Posterior vena cava (tissue), 2 donors: Measurements from ENCODE around the gene RBM20. TPM values are rescaled to one million over a fixed set of nuclear protein-coding genes. Genes with fewer than 3 reads are reported as not detected.
"Not testable (repeated sequence)": the region's sequence is repeated elsewhere in the genome, so short reads cannot be mapped to it uniquely, and the experiment has no call there.

Experiments
- DNase-seq: peaks from one replicate; pipeline ENCODE4 v3.0.0-alpha.2; 2020; ENCODE audit warnings: low spot score
- intact Hi-C, 2 donors: fragments of 100-400 bp; cut with DNase I; formaldehyde crosslinking; loops; one replicate each; pipeline versions ENCODE4 v1.14.1 to v1.14.2; 2022 to 2023
- total RNA-seq, 2 donors: library from RNA; stranded (reverse); fragmentation: NEBNext Ultra II Directional; extraction: Animal tissue kit (Norgen Biotek cat#: 25700); gene quantifications; one replicate each; pipeline ENCODE4 v1.2.1, GENCODE V29; 2021
- donor health status: DM: yes; HTN: yes; CAD: no.
- donor health status: DM: yes; HTN: yes; CAD: no.

Gene RBM20
- total RNA-seq, 2 donors from 2014 or later = 2.0 to 3.0 TPM

DNA sequence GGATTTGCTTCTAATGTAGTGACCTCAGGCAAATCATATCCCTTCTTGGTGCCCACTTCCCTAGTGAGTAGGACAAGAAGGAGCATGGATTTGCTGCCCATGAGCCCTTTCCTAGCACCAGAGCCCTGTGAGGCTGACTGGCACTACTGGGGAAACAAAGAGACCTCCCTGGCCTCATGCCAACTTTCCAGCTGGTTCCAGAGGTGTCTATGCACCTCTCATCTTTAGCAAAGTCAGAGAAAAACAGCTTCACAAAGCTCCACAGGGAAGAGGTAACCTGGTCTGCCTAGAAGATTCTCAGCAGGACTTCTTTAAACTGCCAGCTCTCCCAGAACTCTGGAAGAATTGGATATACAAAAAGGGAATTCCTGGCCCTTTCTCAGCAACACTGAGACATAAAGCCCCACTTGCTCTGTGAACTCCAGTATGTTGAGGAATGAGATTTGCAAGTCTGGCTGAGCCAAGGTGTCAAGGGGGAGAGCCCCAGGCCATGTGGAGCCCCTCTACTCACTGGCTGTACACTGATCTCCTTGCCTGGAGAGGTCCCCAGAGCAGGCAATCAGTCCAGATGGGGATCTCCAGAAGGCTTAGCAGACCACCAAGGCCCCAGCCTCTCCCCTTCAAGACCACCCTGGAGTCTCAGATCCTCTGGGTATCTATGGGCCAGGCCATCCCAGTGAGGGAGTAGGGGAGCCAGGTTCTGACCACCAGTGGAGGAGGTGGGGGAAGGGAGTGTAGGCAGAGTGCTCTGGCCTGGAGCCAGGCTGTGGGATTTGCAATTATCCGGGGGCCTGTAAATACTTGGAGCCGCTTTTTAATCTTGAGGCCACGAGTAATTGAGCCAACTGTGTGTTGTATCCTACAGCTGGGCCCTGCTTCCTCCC is 24.4 kb upstream of the RBM20 start:
- no peak for DNase-seq
- intact Hi-C loops = loop anchor here (10.0 kb wide), 2 partner anchors 55 to 65 kb away; no protein-coding TSS in a partner anchor

DNA sequence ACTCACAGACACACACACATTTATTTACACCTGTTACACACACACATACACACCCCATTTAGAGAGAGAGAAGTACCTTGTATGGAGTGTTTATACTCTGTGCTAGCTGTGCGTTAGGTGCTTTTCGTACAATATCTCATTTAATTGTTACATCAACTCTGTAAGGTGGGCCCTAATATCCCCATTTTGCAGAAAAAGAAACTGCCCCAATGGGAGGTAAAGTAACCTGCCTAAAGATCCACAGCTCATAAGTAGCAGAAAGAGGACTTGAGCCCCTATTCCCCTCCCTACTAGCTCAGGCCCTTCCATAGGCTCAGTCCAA is 23.8 kb upstream of the RBM20 start:
- DNase-seq = no peak
- intact Hi-C loops = no loop called here

DNA sequence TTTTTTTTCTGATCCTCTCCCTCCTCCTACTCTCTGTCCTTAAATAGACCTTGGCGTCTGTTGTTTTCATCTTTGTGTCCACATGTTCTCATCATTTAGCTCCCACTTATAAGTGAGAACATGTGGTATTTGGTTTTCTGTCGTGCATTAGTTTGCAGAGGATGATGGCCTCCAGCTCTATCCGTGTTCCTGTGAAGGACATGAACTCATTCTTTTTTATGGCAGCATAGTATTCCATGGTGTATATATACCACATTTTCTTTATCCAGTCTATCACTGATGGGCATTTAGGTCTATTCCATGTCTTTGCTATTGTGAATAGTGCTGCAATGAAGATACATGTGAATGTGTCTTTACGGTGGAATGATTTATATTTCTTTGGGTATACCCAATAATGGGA is 20.8 kb upstream of the RBM20 start:
- DNase-seq, intact Hi-C loops: not testable (repeated sequence)

DNA sequence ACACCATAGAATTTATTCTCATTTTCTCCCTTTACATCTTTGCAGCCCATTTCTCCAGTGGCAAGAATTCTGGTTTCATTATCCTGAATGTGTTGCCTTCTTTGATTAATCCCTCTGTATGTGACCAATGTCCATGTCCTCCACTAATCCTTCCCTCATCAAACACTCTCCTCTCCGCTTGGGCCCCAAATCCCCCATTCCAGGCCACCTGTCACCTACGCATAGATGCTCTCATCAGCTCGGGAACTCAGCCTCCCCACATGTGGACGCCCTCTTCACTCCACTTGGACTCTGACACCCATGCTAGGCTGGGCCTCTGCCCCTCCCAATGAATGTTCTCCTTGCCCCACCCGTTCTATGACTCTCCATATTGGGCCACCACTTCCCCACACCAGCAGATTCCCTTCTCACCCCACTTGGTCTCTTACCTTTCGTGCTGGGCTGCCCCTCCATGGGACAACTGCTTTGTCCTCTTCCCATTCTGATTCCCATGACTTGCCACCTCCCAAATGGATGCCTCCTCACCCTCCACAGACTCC is 18.7 kb upstream of the RBM20 start:
- DNase-seq = no peak
- intact Hi-C loops = no loop called here

DNA sequence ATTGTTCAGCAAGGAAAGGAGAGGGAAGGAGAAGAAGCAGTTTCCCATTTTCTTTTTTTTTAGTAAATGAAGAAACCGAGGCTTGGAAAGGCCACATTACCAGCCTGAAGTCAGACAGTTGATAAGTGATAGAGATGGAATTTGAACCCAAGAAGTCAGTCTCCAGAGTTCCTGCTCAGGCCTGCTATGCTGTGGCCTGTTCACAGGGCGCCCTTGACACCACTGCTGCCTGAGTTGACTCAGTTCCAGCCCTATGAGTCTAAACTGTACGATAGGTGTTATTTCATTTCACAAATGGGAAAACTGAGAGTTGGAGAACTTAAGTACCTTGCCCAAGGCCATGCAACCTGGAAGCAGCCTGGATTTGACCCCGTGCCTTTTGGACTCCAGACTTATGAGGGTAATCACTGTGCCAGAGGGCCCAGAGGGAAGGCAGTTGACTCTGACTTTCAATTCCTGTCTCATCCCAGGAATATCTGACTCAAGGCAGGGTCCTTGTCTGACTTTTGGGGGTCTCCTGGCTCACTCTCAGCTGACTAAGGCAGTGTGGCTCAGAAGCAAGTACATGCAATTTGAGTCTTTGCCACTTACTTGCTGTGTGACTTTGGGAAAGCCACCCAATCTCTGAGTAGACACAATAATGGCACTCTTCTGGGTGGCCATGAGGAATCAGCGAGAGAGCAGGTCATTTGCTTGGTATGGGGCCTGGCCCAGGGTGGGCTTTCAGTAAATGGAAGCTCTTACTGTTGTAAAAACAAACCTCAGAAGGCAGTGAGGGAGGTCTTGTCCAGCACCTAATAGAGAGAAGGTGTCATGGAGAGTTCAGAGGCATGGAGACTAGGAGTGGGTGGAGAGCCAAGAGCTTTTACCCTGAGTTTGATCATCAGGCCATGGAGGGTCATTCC is 17.9 kb upstream of the RBM20 start:
- intact Hi-C loops = no loop called here
- DNase-seq = no peak

DNA sequence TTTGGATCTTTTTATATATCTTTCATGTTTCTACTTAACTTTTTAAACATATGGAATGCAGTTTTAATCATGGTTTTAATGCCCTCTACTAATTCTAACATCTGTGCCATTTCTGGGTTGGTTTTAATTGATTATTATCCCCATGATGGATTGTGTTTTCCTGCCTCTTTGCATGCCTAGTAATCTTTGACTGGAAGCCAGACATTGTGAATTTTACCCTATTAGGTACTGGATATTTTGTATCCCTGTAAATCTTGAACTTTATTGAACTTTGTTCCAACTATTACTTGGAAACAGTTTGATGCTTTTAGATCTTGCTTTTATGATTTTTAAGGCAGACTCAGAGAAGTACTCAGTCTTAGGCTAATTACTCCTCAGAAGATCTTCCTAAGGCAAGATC is 16.0 kb upstream of the RBM20 start:
- no peak for DNase-seq
- intact Hi-C loops = no loop called here

DNA sequence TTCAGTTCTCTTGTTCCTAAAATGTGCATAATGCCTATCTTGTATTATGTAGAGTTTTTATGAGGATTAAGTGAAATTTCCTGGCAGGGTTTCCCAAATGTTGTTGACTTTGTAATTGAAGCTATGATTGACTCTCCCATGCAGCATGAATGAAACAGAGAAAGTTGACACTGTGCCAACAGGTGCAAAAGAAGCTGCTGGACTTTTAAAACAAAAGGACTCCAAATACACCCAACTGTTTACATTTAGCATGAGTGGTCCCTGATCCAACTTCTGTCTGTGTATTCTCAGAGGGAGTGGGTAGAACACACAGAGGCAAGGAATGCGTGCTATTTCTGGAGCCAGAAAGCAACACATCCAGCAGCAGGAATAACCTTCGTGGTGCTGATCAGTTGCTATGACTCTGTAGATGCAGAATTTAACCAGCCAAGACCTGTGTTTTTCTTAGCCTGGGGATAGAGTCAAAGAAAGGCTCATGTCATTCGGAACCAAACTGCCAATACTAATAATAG is 14.4 kb upstream of the RBM20 start:
- DNase-seq = no peak
- intact Hi-C loops = no loop called here

DNA sequence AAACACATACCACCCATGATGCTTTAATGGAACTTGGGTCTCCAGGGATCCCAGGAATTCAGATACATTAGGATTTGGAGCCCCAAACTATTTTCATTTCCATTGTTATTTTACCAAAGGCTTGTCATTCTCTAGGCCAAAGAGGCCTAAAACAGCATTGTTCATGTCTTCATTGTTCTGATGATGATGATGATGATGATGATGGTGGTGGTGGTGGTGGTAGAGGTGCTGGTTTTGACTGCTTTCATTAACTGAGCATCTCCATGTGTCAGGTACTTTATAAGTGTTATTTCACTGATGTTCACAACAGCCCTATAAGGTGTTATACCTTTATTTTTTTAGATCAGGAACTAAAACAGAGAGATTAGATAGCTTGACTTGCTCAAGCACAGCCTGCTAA is 12.2 kb upstream of the RBM20 start:
- intact Hi-C loops = no loop called here

DNA sequence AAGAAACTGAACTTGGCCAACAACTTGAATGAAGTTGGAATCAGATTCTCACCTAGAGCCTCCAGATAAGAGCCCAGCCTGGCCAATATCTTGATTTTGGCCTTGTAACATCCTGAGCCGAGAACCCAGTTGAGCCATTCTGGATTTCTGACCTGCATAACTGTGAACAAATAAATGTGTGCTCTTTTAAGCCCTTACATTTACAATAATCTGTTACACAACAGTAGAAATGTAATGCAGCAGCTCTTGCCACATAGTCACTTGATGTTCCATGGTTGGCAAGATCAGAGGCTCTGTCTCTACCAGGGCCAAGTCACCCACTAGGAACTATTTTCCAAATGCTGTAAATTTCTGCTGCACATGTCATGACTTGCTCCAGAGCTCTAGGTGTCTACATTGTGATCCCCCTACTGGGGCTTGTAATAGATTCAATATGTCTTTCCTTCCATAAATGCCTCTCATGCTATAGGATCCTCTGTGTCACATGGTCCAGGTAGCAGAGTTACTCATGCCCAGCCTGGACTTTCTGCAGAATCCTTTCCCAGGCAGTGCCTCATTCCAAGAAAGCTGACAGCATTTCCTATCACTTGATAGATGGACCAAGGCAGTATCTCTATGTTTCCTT is 11.4 kb upstream of the RBM20 start:
- no peak for DNase-seq
- intact Hi-C loops = no loop called here

More for the DNA sequence above, 12.2 kb upstream of the RBM20 start:
- DNase-seq = no peak

DNA sequence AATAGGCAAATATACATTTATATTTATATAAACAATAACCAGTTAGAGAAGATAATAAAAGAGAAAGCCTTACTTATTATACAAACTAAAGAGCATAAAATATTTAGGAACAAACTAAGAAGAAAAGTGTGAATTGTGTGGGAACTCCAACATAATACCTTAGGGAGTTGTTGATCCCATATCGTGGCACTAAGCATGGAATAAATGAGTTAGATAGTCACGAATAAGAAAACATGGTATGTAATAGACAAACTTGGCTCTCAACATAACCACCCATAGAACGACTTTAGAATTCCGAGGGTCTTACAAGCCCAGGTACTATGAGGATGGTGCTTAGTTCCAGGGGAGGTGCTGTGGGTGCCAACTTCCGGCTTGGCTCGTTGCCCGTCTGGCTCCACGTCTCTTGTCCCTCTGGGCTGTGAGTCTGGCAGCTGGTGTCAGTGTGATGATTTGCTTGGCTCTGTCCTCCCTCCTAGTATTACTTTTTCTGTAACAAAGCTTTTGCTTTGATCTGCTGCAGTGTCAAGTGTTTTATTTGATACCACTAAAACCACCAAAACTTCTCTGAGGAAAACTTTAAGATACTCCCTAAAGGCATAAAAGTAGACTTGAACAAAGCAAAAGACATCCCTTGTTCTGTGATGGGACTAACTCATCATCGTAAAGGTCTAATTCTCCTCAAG is 9.5 kb upstream of the RBM20 start:
- no peak for DNase-seq
- intact Hi-C loops = no loop called here

DNA sequence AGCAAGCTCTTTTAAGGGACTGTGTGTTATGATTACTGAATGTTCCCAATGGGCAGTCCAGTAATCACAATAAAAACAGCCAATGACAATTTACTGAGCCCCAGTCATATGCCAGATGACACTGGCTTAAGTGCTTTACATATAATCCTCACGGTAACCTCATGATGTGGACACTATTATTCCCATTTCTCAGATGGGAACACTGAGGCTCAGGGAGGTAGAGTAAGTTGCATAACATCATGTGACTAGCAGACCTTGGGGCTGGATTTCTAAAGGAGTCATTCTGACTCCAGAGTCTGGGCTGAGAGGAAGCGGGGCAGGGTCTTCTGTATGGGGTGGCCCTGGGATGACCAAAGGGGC is 7.6 kb upstream of the RBM20 start:
- intact Hi-C loops = no loop called here
- DNase-seq = no peak

DNA sequence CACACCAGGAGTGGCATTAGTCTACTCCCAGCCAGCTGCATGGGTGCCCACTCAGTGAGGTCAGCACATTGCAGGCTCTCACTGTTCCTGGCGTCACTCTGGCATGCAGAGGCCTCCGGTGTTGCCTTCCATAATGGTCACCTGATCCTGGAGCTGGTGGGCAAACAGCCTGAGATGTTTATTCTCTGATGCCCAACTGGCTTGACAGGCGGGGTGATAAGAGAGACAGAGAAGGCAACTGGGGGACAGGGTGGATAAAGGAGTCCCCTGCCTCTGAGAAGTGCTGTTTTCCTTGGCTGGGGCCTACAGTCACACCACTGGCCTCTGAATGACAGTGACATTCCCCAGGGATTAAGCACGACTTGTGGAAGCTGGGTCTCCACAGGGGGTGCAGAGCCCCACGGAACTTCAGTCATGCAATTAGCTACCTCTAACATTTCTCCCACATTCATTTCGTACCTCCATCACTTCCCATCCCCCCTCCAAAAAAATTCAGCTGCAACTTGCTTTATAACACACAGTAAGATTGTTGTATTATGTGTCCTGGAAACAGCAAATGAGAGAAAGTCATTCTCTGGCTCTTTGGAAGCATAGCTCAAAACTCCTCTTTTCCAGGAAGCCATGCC is 7.1 kb upstream of the RBM20 start:
- no peak for DNase-seq

DNA sequence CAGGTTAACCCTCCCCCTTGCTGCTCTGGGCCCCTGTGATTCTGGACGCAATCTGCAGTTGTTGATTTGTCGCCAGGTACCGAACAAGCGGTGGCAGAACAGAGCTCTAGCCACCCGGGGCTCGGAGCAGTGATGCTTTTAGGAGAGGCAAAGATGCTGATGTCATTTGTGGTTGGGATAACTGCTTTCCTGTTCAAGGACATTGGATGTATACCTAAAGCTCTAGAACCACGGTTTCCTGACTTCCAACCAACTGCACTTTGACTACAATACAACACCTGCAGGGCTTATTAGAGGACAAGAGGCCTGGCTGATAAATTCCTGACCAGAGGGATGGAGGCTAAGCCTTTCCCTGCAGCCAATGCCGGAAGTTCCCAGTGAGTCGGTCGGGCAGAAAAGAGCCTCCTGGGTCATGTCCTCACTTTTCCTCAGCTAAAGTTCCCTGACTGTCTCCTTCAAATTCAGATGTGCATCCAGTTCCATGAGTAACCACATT is 6.5 kb upstream of the RBM20 start:
- no peak for DNase-seq
- intact Hi-C loops = no loop called here

More for the DNA sequence above, 7.1 kb upstream of the RBM20 start:
- intact Hi-C loops = no loop called here

DNA sequence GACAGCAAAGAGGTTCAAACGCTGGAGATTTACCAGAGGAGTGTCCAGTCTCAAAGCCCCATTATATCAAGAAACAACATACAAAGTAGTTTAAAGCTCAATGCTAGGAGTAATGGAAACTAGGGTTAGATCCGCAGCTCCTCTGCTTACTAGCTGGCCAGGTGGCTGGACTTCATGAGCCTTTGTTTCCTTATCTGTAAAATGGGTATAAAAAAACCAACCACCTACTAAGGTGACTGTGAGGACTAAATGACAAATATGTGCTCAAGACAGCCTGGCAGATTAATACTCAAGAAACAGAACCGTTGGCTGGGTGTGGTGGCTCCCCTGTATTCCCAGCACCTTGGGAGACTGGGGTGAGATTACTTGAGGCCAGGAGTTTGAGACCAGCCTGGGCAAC is 5.8 kb upstream of the RBM20 start:
- no peak for DNase-seq
- intact Hi-C loops = no loop called here

DNA sequence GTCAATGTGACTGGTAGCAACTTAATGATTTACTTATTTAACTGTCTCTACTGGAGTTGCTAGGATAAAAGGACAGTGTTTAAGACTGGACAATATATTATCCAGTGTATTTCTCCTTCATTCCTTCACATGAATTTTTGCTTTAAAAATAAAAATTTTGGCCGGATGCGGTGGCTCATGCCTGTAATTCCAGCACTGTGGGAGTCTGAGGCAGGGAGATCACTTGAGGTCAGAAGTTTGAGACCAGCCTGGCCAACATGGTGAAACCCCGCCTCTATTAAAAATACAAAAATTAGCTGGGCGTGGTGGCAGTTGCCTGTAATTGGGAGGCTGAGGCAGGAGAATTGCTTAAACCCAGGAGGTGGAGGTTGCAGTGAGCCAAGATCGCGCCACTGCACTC is 5.1 kb upstream of the RBM20 start:
- DNase-seq, intact Hi-C loops: not testable (repeated sequence)

DNA sequence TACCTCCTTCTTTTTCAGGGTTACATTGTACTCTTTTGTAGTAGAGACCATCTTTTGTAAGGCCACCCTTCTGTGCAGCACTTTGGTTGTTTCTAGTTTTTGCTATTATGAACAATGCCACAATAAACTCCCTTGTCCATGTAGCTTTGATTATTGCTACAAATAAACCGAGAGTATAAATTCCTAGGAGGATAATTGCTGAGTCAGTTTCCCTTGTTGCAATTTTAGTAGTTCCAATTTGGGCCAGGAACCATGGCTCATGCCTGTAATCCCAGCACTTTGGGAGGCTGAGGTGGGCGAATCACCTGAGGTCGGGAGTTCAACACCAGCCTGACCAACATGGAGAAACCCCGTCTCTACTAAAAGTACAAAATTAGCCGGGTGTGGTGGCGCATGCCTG is 4.3 kb upstream of the RBM20 start:
- DNase-seq, intact Hi-C loops: not testable (repeated sequence)

DNA sequence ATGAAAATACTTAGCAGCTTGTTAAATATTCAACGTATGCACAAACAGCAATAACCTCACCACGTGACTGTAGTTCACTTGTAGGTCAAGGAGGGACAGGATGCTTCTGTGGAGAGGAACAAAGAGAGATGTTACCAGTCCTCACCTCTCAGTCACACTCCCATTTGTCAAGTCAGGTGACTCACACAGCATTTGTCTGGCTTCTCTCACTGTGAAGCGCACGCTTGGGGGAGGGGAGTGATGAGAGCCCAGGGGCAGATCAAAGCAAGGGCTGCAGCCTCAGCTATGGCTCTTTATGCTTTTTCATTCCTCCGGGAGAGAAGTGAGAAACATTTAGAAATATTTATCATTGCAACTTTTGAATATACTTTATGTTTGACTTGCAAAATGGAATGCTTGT is 2.9 kb upstream of the RBM20 start:
- intact Hi-C loops = no loop called here
- DNase-seq = no peak

DNA sequence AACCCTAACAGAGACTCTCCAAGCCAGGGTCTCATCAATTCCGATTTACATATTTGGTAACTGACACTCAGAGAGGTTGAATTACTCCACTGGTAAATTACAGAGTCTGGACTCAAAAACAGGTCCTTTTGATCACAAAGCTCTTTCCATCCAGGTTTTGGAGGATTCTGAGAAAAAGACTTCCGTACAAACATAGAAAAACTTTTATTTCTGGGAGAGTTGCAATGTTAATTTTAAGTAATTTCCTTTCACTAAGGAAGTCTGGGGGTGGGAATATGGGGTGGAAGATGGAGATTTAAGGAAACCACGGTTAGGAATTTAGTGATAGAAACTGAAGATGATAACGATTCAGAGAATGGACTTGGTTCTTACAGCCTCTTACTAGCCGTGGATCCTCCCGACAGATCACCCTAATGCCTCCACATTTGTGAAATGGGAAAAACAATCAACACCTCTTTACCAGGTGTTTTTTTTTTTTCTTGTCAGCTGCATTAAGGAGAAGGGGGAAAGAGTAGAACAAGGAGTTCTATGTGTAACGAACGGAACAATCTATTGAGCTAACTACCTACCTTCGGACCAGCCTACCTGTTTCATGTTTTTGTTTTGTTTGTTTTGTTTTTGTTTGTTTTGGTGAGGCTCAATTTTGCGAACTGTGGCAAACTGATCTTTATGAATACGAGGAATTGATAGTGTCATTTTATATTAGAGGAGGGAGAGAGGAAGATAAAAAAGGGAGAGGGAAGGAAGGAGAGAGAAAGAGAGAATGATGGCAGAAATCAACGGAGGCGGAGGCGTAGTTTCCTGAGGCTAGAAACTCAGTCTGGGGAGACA is 1.7 kb upstream of the RBM20 start:
- intact Hi-C loops = no loop called here
- no peak for DNase-seq
